GM12878 (cell line): ENCODE results near the gene MCEMP1. TPM values are rescaled to one million over a fixed set of nuclear protein-coding genes. Genes with fewer than 3 reads are reported as not detected.

Experiments used
- CBFB ChIP-seq: IDR thresholded peaks from 2 replicates; pipeline ENCODE4 v1.6.1; 2016; ENCODE audit warnings: antibody characterized with exemption, low read depth
- CHD2 ChIP-seq: IDR thresholded peaks from 2 replicates; pipeline ENCODE4 v1.6.1; 2011; ENCODE audit warnings: low read depth, low read length, improper control_type of control experiment, borderline replicate concordance
- CREM ChIP-seq: IDR thresholded peaks from 2 replicates; pipeline ENCODE4 v1.6.1; 2014; ENCODE audit warnings: antibody characterized with exemption, low read depth
- CTCF ChIP-seq, 3 experiments: IDR thresholded peaks in 2 of 3; conservative IDR thresholded peaks in 1 of 3; 2 replicates each; pipeline ENCODE4 v1.5.1; 2011; ENCODE audit warnings: low read depth in 3 of 3, low read length in 3 of 3, mild to moderate bottlenecking in 3 of 3, control low read depth in 2 of 3, moderate library complexity in 2 of 3, inconsistent platforms in 1 of 3, mixed read lengths in 1 of 3; ENCODE audit not compliant: control insufficient read depth in 2 of 3, insufficient read depth in 1 of 3; ENCODE audit errors: extremely low read depth in 1 of 3
- ESRRA ChIP-seq: IDR thresholded peaks from 2 replicates; pipeline ENCODE4 v1.6.1; 2012; ENCODE audit warnings: mild to moderate bottlenecking, low read length, improper control_type of control experiment
- MAX ChIP-seq: IDR thresholded peaks from 2 replicates; pipeline ENCODE4 v1.6.1; 2012; ENCODE audit warnings: low read depth, low read length, improper control_type of control experiment
- NFYB ChIP-seq: IDR thresholded peaks from 2 replicates; pipeline ENCODE4 v1.6.1; 2011; ENCODE audit warnings: low read depth, mild to moderate bottlenecking, low read length, improper control_type of control experiment, moderate library complexity; ENCODE audit not compliant: insufficient read depth
- RAD21 ChIP-seq: IDR thresholded peaks from 2 replicates; pipeline ENCODE4 v1.6.1; 2011; ENCODE audit warnings: mild to moderate bottlenecking, low read depth, low read length, moderate library complexity; ENCODE audit not compliant: insufficient read depth
- SMARCA5 ChIP-seq: fragments of 450-650 bp; IDR thresholded peaks from 2 replicates; pipeline ENCODE4 v1.6.1; 2017; ENCODE audit warnings: mild to moderate bottlenecking
- TCF12 ChIP-seq: IDR thresholded peaks from 2 replicates; pipeline ENCODE4 v1.6.1; 2011; ENCODE audit warnings: low read depth, mild to moderate bottlenecking, low read length
- TCF7 ChIP-seq: IDR thresholded peaks from 2 replicates; pipeline ENCODE4 v1.6.1; 2014; ENCODE audit warnings: antibody characterized with exemption, borderline replicate concordance
- YY1 ChIP-seq: IDR thresholded peaks from 2 replicates; pipeline ENCODE4 v1.6.1; 2011; ENCODE audit warnings: low read depth, mild to moderate bottlenecking, low read length
- ZBED1 ChIP-seq: IDR thresholded peaks from 2 replicates; pipeline ENCODE4 v1.6.1; 2016; ENCODE audit warnings: borderline replicate concordance
- polyA plus RNA-seq, 11 experiments: library from polyadenylated mRNA; depleted of rRNA in 4 of 11; unstranded in 6 of 11; stranded (reverse) in 5 of 11; fragments of >200 nt; fragmentation: Nextera tagmentation in 4 of 11; fragmentation: Illumina TruSeq in 1 of 11; extraction: Ambion mirVana in 4 of 11; extraction: Trizol in 1 of 11; gene quantifications; 1 replicate in 1 of 11; 2 replicates in 10 of 11; pipeline versions ENCODE4 v1.2.1 to v1.2.3, GENCODE V29; 2011 to 2016; ENCODE audit warnings: inconsistent platforms in 2 of 11, missing spikeins in 2 of 11, low read depth in 1 of 11
- total RNA-seq, 4 experiments: library from RNA; depleted of rRNA in 3 of 4; stranded (reverse); fragments of >200 nt in 3 of 4; fragmentation: Illumina TruSeq in 1 of 4; extraction: Trizol in 1 of 4; gene quantifications; 2 replicates each; pipeline versions ENCODE4 v1.2.1 to v1.2.3, GENCODE V29; 2013 to 2021

MCEMP1 gene
- total and polyA plus RNA-seq, 10 of the 15 experiments (the other 5 are each of a cell fraction or from before 2014, with no cell fraction given) = 0.08 to 0.55 (median 0.26) TPM; not detected in 1

GRCh38 chr19:7681340-7682174, 4.7 kb downstream of the MCEMP1 start (continued):
- TF ChIP-seq CTCF (IDR thresholded peaks at IDR 0.05 in 2 of 3, conservative IDR thresholded peaks at IDR 0.05 in 1 of 3; ENCODE audit: control insufficient read depth in 2 of 3, extremely low read depth in 1 of 3, insufficient read depth in 1 of 3, low read depth in 3 of 3, low read length in 3 of 3) (peak; percentile 56 to 75 (median 62)), RAD21 (peak; percentile 78), NFYB (no peak), YY1 (peak; percentile 73; the same call in 1 of the 2 replicates), MAX (peak; percentile 16; the same call in 1 of the 2 replicates), ZBED1 (no peak), SMARCA5 (peak; percentile 37; the same call in 1 of the 2 replicates), TCF12 (peak; percentile 66), CBFB (no peak), CREM (0 out of 2 replicates have a peak, but pooled peaks have one; percentile 33), ESRRA (no peak), TCF7 (no peak), CHD2 (peak; percentile 84)
